Endothelial cell (in vitro differentiated cells): Measurements from ENCODE around the gene DDIAS. TPM values are rescaled to one million over a fixed set of nuclear protein-coding genes. Genes with fewer than 3 reads are reported as not detected.

Experiments
- DNase-seq: peaks from one replicate; pipeline ENCODE4 v3.0.0; 2021; ENCODE audit warnings: low spot score
- H3K27ac Mint-ChIP-seq: one replicate; pipeline ENCODE4 v1.8.0; 2021; ENCODE audit warnings: mixed read lengths, inconsistent platforms; ENCODE audit not compliant: unreplicated experiment
- H3K27me3 Mint-ChIP-seq: one replicate; pipeline ENCODE4 v1.8.0; 2021; ENCODE audit warnings: mild to moderate bottlenecking, moderate library complexity, mixed read lengths, inconsistent platforms; ENCODE audit not compliant: unreplicated experiment
- H3K36me3 Mint-ChIP-seq: one replicate; pipeline ENCODE4 v1.8.0; 2021; ENCODE audit warnings: mild to moderate bottlenecking, low read depth, mixed read lengths, inconsistent platforms; ENCODE audit not compliant: unreplicated experiment
- H3K4me1 Mint-ChIP-seq: one replicate; pipeline ENCODE4 v1.8.0; 2021; ENCODE audit warnings: mild to moderate bottlenecking, mixed read lengths, inconsistent platforms; ENCODE audit not compliant: unreplicated experiment
- H3K4me3 Mint-ChIP-seq: one replicate; pipeline ENCODE4 v1.8.0; 2021; ENCODE audit warnings: mild to moderate bottlenecking, mixed read lengths, inconsistent platforms; ENCODE audit not compliant: unreplicated experiment
- H3K9me3 Mint-ChIP-seq: one replicate; pipeline ENCODE4 v1.8.0; 2021; ENCODE audit warnings: mixed read lengths, inconsistent platforms; ENCODE audit not compliant: unreplicated experiment
- CTCF ChIP-seq: fragments of 200-600 bp; sonication (generic); IDR thresholded peaks from one replicate; pipeline ENCODE4 v1.5.0; 2021; ENCODE audit warnings: antibody characterized with exemption; ENCODE audit not compliant: unreplicated experiment
- total RNA-seq: library from RNA; stranded (reverse); fragmentation: NEBNext Ultra II Directional; extraction: Animal tissue kit (Norgen Biotek cat#: 25700); gene quantifications from one replicate; pipeline ENCODE4 v1.2.1, GENCODE V29; 2021; ENCODE audit not compliant: unreplicated experiment

DDIAS gene
- total RNA-seq, 1 donor from 2014 or later: 11.2 TPM

- no peak for DNase-seq
- Mint-ChIP-seq H3K27ac (no peak overlapping the region), H3K27me3 (no peaks in the 10 kb centered on the region), H3K36me3 (peaks cover 19% of the 10 kb centered on the region), H3K9me3 (no peaks in the 10 kb centered on the region), H3K4me1 (peaks cover 13% of the 10 kb centered on the region), H3K4me3 (no peak overlapping the region)
- TF ChIP-seq CTCF: no peak
Measured at GRCh38 chr11:82858133-82858532, 43.4 kb upstream of the DDIAS start.

- TF ChIP-seq CTCF: no peak
- Mint-ChIP-seq H3K9me3 (no peaks in the 10 kb centered on the region), H3K27ac (no peak overlapping the region), H3K27me3 (no peaks in the 10 kb centered on the region), H3K4me1 (peaks cover 17% of the 10 kb centered on the region), H3K4me3 (no peak overlapping the region), H3K36me3 (peaks cover 19% of the 10 kb centered on the region)
- no peak for DNase-seq
Measured at GRCh38 chr11:82858556-82859091, 42.9 kb upstream of the DDIAS start.

GRCh38 chr11:82859750-82860149 is 41.8 kb upstream of the DDIAS start:
- no peaks in the 10 kb centered on the region for H3K9me3 Mint-ChIP-seq
- peaks cover 15% of the 10 kb centered on the region for H3K4me1 Mint-ChIP-seq
- peaks cover 19% of the 10 kb centered on the region for H3K36me3 Mint-ChIP-seq
- H3K27ac Mint-ChIP-seq: no peak overlapping the region
- no peak for DNase-seq
- no peak for TF ChIP-seq CTCF
- no peak overlapping the region for H3K4me3 Mint-ChIP-seq
- no peaks in the 10 kb centered on the region for H3K27me3 Mint-ChIP-seq

- no peak for TF ChIP-seq CTCF
- Mint-ChIP-seq H3K27ac (no peak overlapping the region), H3K9me3 (no peaks in the 10 kb centered on the region), H3K4me1 (peaks cover 24% of the 10 kb centered on the region), H3K4me3 (no peak overlapping the region), H3K27me3 (no peaks in the 10 kb centered on the region), H3K36me3 (peaks cover 12% of the 10 kb centered on the region)
- no peak for DNase-seq
Measured at GRCh38 chr11:82862379-82862778, 39.2 kb upstream of the DDIAS start.

GRCh38 chr11:82863209-82863608 is 38.3 kb upstream of the DDIAS start:
- H3K27ac Mint-ChIP-seq: no peak overlapping the region
- TF ChIP-seq CTCF: no peak
- no peaks in the 10 kb centered on the region for H3K27me3 Mint-ChIP-seq
- no peak overlapping the region for H3K4me3 Mint-ChIP-seq
- H3K4me1 Mint-ChIP-seq: peaks cover 28% of the 10 kb centered on the region
- peaks cover 4% of the 10 kb centered on the region for H3K36me3 Mint-ChIP-seq
- DNase-seq: no peak
- no peaks in the 10 kb centered on the region for H3K9me3 Mint-ChIP-seq
